Smooth muscle cell (in vitro differentiated cells): ENCODE measurements around the gene PAK6. TPM values are rescaled to one million over a fixed set of nuclear protein-coding genes. Genes with fewer than 3 reads are reported as not detected.

Experiments used
- DNase-seq: peaks from one replicate; lab custom pipeline; 2025; ENCODE audit not compliant: unreplicated experiment; lab: John Stamatoyannopoulos, UW
- H2AFZ ChIP-seq: fragments of 200-600 bp; sonication (generic); 2 replicates; pipeline ENCODE4 v1.6.0; 2016; ENCODE audit warnings: antibody characterized with exemption, low read depth, mild to moderate bottlenecking
- H3F3A ChIP-seq: fragments of 200-600 bp; sonication (generic); 2 replicates; pipeline ENCODE4 v1.6.0; 2017; ENCODE audit warnings: antibody characterized with exemption, low read depth
- H3K27ac ChIP-seq: fragments of 200-600 bp; sonication (generic); 2 replicates; pipeline ENCODE4 v1.5.1; 2016; ENCODE audit warnings: low read depth, mild to moderate bottlenecking
- H3K27me3 ChIP-seq: fragments of 200-600 bp; sonication (generic); 2 replicates; pipeline ENCODE4 v1.6.1; 2016; ENCODE audit warnings: low read depth, mild to moderate bottlenecking
- H3K36me3 ChIP-seq: fragments of 200-600 bp; sonication (generic); 2 replicates; pipeline ENCODE4 v1.5.1; 2016; ENCODE audit warnings: low read depth
- H3K4me1 ChIP-seq: fragments of 200-600 bp; sonication (generic); 2 replicates; pipeline ENCODE4 v1.5.1; 2016; ENCODE audit warnings: low read depth
- H3K4me2 ChIP-seq: fragments of 200-600 bp; sonication (generic); 2 replicates; pipeline ENCODE4 v1.6.0; 2016; ENCODE audit warnings: mild to moderate bottlenecking
- H3K4me3 ChIP-seq: fragments of 200-600 bp; sonication (generic); 2 replicates; pipeline ENCODE4 v1.5.1; 2016; ENCODE audit warnings: mild to moderate bottlenecking
- H3K79me2 ChIP-seq: fragments of 200-600 bp; sonication (generic); 2 replicates; pipeline ENCODE4 v1.6.0; 2016; ENCODE audit warnings: low read depth, mild to moderate bottlenecking
- H3K9ac ChIP-seq: fragments of 200-600 bp; sonication (generic); 2 replicates; pipeline ENCODE4 v1.6.0; 2016; ENCODE audit warnings: low read depth
- H3K9me3 ChIP-seq: fragments of 200-600 bp; sonication (generic); replicated peaks from 2 replicates; pipeline ENCODE4 v1.5.1; 2016; ENCODE audit warnings: low read depth
- H4K20me1 ChIP-seq: fragments of 200-600 bp; sonication (generic); 2 replicates; pipeline ENCODE4 v1.6.0; 2016; ENCODE audit warnings: low read depth
- CTCF ChIP-seq: fragments of 200-600 bp; sonication (generic); IDR thresholded peaks from 2 replicates; pipeline ENCODE4 v1.5.1; 2017; ENCODE audit warnings: borderline replicate concordance, mild to moderate bottlenecking, antibody characterized with exemption; ENCODE audit not compliant: insufficient read depth, poor library complexity, severe bottlenecking
- WGBS: methylation state at CpG from one replicate; pipeline ENCODE4 v1.1.7; 2016; ENCODE audit warnings: low lambda C conversion rate; 5-methylcytosine and 5-hydroxymethylcytosine counted together
- polyA plus RNA-seq: library from polyadenylated mRNA; unstranded; fragments of >200 nt; fragmentation: Nextera tagmentation; extraction: Ambion mirVana; gene quantifications from 2 replicates; pipeline ENCODE4 v1.2.1, GENCODE V29; 2016
- total RNA-seq: library from RNA; depleted of rRNA; stranded (reverse); fragments of >200 nt; gene quantifications from 2 replicates; pipeline ENCODE4 v1.2.3, GENCODE V29; 2014

Gene PAK6
- total and polyA plus RNA-seq, 2 experiments from 2014 or later = 0.29 to 1.6 TPM

- H3K4me3 ChIP-seq = no peak overlapping the region
- H3K27me3 ChIP-seq = peaks cover 45% of the 10 kb centered on the region
- H3K4me2 ChIP-seq = no peak overlapping the region
- WGBS = 93% methylated on average over 20 of the region's 20 CpGs
- no peaks in the 10 kb centered on the region for H3K36me3 ChIP-seq
- H3K4me1 ChIP-seq = peaks cover 9% of the 10 kb centered on the region
- no peak overlapping the region for H2AFZ ChIP-seq
- H3K79me2 ChIP-seq = no peaks in the 10 kb centered on the region
- no peaks in the 10 kb centered on the region for H4K20me1 ChIP-seq
- H3K9ac ChIP-seq = no peak overlapping the region
- H3K9me3 ChIP-seq = no peaks in the 10 kb centered on the region
- no peaks in the 10 kb centered on the region for H3F3A ChIP-seq
- no peak overlapping the region for H3K27ac ChIP-seq
- DNase-seq = no peak
- no peak for TF ChIP-seq CTCF
Measured at GRCh38 chr15:40293905-40294895, 55.3 kb downstream of the PAK6 start.

- WGBS = 85% methylated on average over 1 of the region's 1 CpG
- peaks cover 35% of the 10 kb centered on the region for H3K27me3 ChIP-seq
Measured at GRCh38 chr15:40295297-40295696, 56.4 kb downstream of the PAK6 start.

GRCh38 chr15:40295877-40296560 is 57.2 kb downstream of the PAK6 start:
- TF ChIP-seq CTCF = no peak
- Histone ChIP-seq H3K36me3 (no peaks in the 10 kb centered on the region), H3K79me2 (no peaks in the 10 kb centered on the region), H3K9ac (no peak overlapping the region), H3K27ac (no peak overlapping the region), H3K4me1 (peaks cover 6% of the 10 kb centered on the region), H4K20me1 (no peaks in the 10 kb centered on the region), H3F3A (no peaks in the 10 kb centered on the region), H3K9me3 (no peaks in the 10 kb centered on the region), H3K4me2 (no peak overlapping the region), H3K4me3 (no peak overlapping the region), H3K27me3 (peaks cover 28% of the 10 kb centered on the region), H2AFZ (no peak overlapping the region)
- peak; percentile 8 for DNase-seq
- WGBS = 47% methylated on average over 12 of the region's 12 CpGs

More at GRCh38 chr15:40295297-40295696, 56.4 kb downstream of the PAK6 start:
- Histone ChIP-seq H3K79me2 (no peaks in the 10 kb centered on the region), H3K9me3 (no peaks in the 10 kb centered on the region), H3K4me3 (no peak overlapping the region), H3K36me3 (no peaks in the 10 kb centered on the region), H3F3A (no peaks in the 10 kb centered on the region), H4K20me1 (no peaks in the 10 kb centered on the region), H2AFZ (no peak overlapping the region), H3K4me1 (peaks cover 9% of the 10 kb centered on the region), H3K4me2 (no peak overlapping the region), H3K27ac (no peak overlapping the region), H3K9ac (no peak overlapping the region)
- no peak for TF ChIP-seq CTCF
- DNase-seq = no peak
